ENCODE data around the gene ZNF580. TPM values are rescaled to one million over a fixed set of nuclear protein-coding genes. Genes with fewer than 3 reads are reported as not detected.

ZNF580 gene
- total RNA-seq, 2 experiments from 2014 or later = 31.3 to 32.0 TPM

DNA sequence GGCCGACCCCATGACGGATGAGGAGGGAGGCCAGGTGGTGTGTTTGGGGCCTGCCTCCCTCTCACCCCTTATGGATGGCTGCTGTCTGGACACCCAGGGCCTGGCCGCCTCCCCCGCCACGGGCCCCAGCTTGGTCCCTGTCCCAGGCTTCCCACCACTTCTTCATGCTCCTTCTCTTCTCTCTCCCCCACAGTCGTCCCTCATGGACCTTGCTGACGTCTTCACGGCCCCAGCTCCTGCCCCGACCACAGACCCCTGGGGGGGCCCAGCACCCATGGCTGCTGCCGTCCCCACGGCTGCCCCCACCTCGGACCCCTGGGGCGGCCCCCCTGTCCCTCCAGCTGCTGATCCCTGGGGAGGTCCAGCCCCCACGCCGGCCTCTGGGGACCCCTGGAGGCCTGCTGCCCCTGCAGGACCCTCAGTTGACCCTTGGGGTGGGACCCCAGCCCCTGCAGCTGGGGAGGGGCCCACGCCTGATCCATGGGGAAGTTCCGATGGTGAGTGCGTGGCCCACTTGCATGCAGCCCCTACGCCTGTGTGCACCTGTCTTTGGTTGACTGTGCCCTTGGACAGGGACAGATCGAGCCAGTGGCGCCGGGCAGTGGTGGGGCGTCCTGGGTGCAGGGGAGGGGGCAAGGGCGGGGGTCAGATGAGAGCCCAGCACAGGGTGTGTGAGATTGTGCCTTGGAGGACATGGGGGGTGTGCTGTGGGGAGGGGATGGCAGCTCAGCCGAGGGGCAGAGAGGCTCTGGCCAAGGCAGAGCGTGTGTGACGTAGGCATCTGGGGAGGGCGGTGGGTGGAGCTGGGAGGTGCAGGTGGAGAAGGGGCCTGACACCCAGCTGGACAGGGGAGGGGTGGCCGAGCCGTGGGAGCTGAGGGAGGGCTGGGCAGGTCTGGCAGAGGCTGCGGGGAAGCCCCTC lies 51.0 kb downstream of the ZNF580 start:
- POLR2A ChIA-PET = no interaction called here
- CTCF ChIA-PET = no interaction called here

DNA sequence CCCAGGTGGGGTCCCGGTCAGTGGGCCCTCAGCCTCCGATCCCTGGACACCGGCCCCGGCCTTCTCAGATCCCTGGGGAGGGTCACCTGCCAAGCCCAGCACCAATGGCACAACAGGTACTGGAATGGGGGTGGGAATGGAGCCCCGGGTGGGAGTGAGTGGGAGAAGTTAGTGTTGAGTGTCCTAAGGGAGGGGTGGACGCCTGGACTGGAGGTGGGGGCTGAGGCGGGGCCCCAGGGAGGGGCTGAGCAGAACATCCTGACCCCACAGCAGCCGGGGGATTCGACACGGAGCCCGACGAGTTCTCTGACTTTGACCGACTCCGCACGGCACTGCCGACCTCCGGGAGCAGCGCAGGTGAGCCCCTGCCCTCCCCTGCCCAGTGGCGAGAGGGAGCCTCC lies 51.9 kb downstream of the ZNF580 start:
- POLR2A ChIA-PET = interaction anchor here (0.6 kb wide), 1 partner anchor 470 kb away, joined by 4 read pairs; no protein-coding TSS in a partner anchor
- CTCF ChIA-PET = no interaction called here

Other genes with a start within 250 kb of the ZNF580 start
- gene UBE2S, start 233.2 kb upstream of the ZNF580 start, total RNA-seq = 100 to 1,000 TPM; 296 to 311 TPM
- not detected for gene SHISA7, start 197.7 kb upstream of the ZNF580 start, total RNA-seq
- gene ISOC2, start 179.4 kb upstream of the ZNF580 start, total RNA-seq = 10 to 100 TPM; 34.4 to 36.6 TPM
- gene C19orf85, start 176.3 kb upstream of the ZNF580 start, total RNA-seq = not detected
- gene ZNF628, start 164.4 kb upstream of the ZNF580 start, total RNA-seq = 1 to 10 TPM; 6.4 to 7.4 TPM
- 10 to 100 TPM; 32.7 to 33.1 TPM for gene NAT14, start 155.8 kb upstream of the ZNF580 start, total RNA-seq
- gene SSC5D, start 152.6 kb upstream of the ZNF580 start, total RNA-seq = under 1 TPM; 0.63 to 0.99 TPM
- not detected for gene SBK2, start 103.9 kb upstream of the ZNF580 start, total RNA-seq
- not detected for gene SBK3, start 95.5 kb upstream of the ZNF580 start, total RNA-seq
- 1 to 10 TPM; 6.9 to 7.5 TPM for gene ZNF579, start 60.2 kb upstream of the ZNF580 start, total RNA-seq
- gene FIZ1, start 41.5 kb upstream of the ZNF580 start, total RNA-seq = 10 to 100 TPM; 17.4 to 17.8 TPM
- gene ZNF524, start 40.7 kb upstream of the ZNF580 start, total RNA-seq = 10 to 100 TPM; 11.9 to 13.2 TPM
- gene ZNF865, start 35.4 kb upstream of the ZNF580 start, total RNA-seq = 10 to 100 TPM; 11.8 to 12.0 TPM
- 1 to 10 TPM; 2.8 to 3.0 TPM for gene ZNF784, start 16.4 kb upstream of the ZNF580 start, total RNA-seq
- 10 to 100 TPM; 32.6 to 33.6 TPM for gene ZNF581, start 2.6 kb downstream of the ZNF580 start, total RNA-seq
- 1 to 10 TPM; 4.3 to 4.4 TPM for gene CCDC106, start 7.2 kb downstream of the ZNF580 start, total RNA-seq
- gene U2AF2, start 14.0 kb downstream of the ZNF580 start, total RNA-seq = 100 to 1,000 TPM; 351 to 381 TPM
- 10 to 100 TPM; 40.1 to 41.8 TPM for gene EPN1, start 34.2 kb downstream of the ZNF580 start, total RNA-seq
- gene NLRP9, start 97.4 kb downstream of the ZNF580 start, total RNA-seq = not detected
- not detected for gene RFPL4A, start 118.1 kb downstream of the ZNF580 start, total RNA-seq
- not detected for gene RFPL4AL1, start 128.1 kb downstream of the ZNF580 start, total RNA-seq
- gene NLRP11, start 191.0 kb downstream of the ZNF580 start, total RNA-seq = under 1 TPM in 1 of 2 experiments, not detected in 1; 0.06 TPM
- not detected for gene NLRP4, start 195.5 kb downstream of the ZNF580 start, total RNA-seq

Data from activated CD8-positive, alpha-beta memory T cell treated with anti-CD3 and anti-CD28 coated beads for 36 hours (primary cell).